Measurements from ENCODE around the gene NXN.

The NXN gene

GRCh38 chr17:933312-934073 lies 46.1 kb downstream of the NXN start:
- TF ChIP-seq POLR2AphosphoS5 (IDR thresholded peaks at IDR 0.05; ENCODE audit: low read depth) (no peak), GABPA (IDR thresholded peaks at IDR 0.05; ENCODE audit: low read depth) (no peak), CTCF (IDR thresholded peaks at IDR 0.05; ENCODE audit: insufficient read depth, low read length) (no peak), REST (IDR thresholded peaks at IDR 0.05; ENCODE audit: insufficient replicate concordance, low read depth) (no peak), SPI1 (IDR thresholded peaks at IDR 0.05; ENCODE audit: borderline replicate concordance, low read depth) (no peak)
- Histone ChIP-seq H3K4me3 (replicated peaks; ENCODE audit: insufficient read depth, low read length) (no peak overlapping the region), H3K27ac (replicated peaks) (no peak overlapping the region), H3K27me3 (ENCODE audit: insufficient read depth, poor library complexity, severe bottlenecking) (no peaks in the 10 kb centered on the region)
- no peak for DNase-seq (ENCODE audit: low read depth in 1 of 2, low spot score in 1 of 2)

GRCh38 chr17:930258-930657 lies 49.3 kb downstream of the NXN start:
- DNase-seq (ENCODE audit: low read depth in 1 of 2, low spot score in 1 of 2): no peak
- no peak overlapping the region for H3K4me3 ChIP-seq (replicated peaks; ENCODE audit: insufficient read depth, low read length)
- H3K27me3 ChIP-seq (ENCODE audit: insufficient read depth, poor library complexity, severe bottlenecking): no peaks in the 10 kb centered on the region
- no peak overlapping the region for H3K27ac ChIP-seq (replicated peaks)
- TF ChIP-seq SPI1 (IDR thresholded peaks at IDR 0.05; ENCODE audit: borderline replicate concordance, low read depth) (no peak), POLR2AphosphoS5 (IDR thresholded peaks at IDR 0.05; ENCODE audit: low read depth) (no peak), REST (IDR thresholded peaks at IDR 0.05; ENCODE audit: insufficient replicate concordance, low read depth) (no peak), CTCF (IDR thresholded peaks at IDR 0.05; ENCODE audit: insufficient read depth, low read length) (no peak), GABPA (IDR thresholded peaks at IDR 0.05; ENCODE audit: low read depth) (no peak)

GRCh38 chr17:929586-929985 lies 50.0 kb downstream of the NXN start:
- no peak for DNase-seq (ENCODE audit: low read depth in 1 of 2, low spot score in 1 of 2)
- Histone ChIP-seq H3K27me3 (ENCODE audit: insufficient read depth, poor library complexity, severe bottlenecking) (no peaks in the 10 kb centered on the region), H3K4me3 (replicated peaks; ENCODE audit: insufficient read depth, low read length) (no peak overlapping the region), H3K27ac (replicated peaks) (no peak overlapping the region)
- TF ChIP-seq CTCF (IDR thresholded peaks at IDR 0.05; ENCODE audit: insufficient read depth, low read length) (no peak), POLR2AphosphoS5 (IDR thresholded peaks at IDR 0.05; ENCODE audit: low read depth) (no peak), REST (IDR thresholded peaks at IDR 0.05; ENCODE audit: insufficient replicate concordance, low read depth) (no peak)

Measured in HL-60 (cell line).